NT2/D1 (cell line): ENCODE data around the gene TMEM92.
"Not testable (repeated sequence)": the region's sequence is repeated elsewhere in the genome, so short reads cannot be mapped to it uniquely, and the experiment has no call there.

Source experiments
- DNase-seq: peaks from one replicate; pipeline ENCODE4 v3.0.0-alpha.2; 2011; ENCODE audit warnings: low read depth, low spot score
- H3K27me3 ChIP-seq: 2 replicates; pipeline ENCODE4 v1.6.0; 2011; ENCODE audit warnings: mild to moderate bottlenecking; ENCODE audit not compliant: insufficient read length, insufficient read depth
- H3K36me3 ChIP-seq: 2 replicates; pipeline ENCODE4 v1.6.1; 2011; ENCODE audit warnings: mild to moderate bottlenecking, low read length, mixed read lengths; ENCODE audit not compliant: insufficient read depth, insufficient read length
- H3K4me1 ChIP-seq: 2 replicates; pipeline ENCODE4 v1.5.1; 2011; ENCODE audit not compliant: insufficient read depth, insufficient read length
- H3K4me3 ChIP-seq: 2 replicates; pipeline ENCODE4 v1.5.1; 2011; ENCODE audit warnings: low read depth; ENCODE audit not compliant: insufficient read length
- H3K9ac ChIP-seq: 2 replicates; pipeline ENCODE4 v1.6.0; 2011; ENCODE audit warnings: low read depth; ENCODE audit not compliant: insufficient read length
- H3K9me3 ChIP-seq: 2 replicates; pipeline ENCODE4 v1.5.1; 2011; ENCODE audit warnings: mild to moderate bottlenecking, low read length; ENCODE audit not compliant: insufficient read depth
- SUZ12 ChIP-seq: IDR thresholded peaks from 2 replicates; pipeline ENCODE4 v1.6.1; 2011; ENCODE audit not compliant: insufficient read length, insufficient read depth; ENCODE audit errors: extremely low read depth
- YY1 ChIP-seq: IDR thresholded peaks from 2 replicates; pipeline ENCODE4 v1.6.1; 2011; ENCODE audit not compliant: insufficient read length, insufficient read depth
- ZNF274 ChIP-seq: IDR thresholded peaks from 2 replicates; pipeline ENCODE4 v1.6.1; 2011; ENCODE audit warnings: mild to moderate bottlenecking, low read depth, low read length

The TMEM92 gene

DNA sequence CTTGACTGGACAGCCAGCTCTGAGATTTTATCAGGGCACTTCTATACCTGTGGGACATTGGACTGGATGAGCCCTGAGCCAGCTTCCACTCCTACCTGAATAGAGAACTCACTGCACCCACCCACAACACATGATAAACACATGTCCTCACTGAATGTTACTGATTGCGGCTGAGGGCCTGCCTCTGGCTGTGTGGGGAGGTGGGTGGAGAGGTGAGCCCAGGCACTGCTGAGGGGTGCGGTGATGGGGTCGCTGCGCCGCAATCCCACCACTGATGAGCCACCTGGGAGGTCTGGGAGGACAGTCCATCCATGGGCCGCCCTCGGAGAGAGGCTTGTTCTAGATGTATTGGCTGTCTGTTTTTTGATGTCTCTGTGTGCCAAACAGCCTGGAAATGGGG is 5.4 kb downstream of the TMEM92 start:
- H3K4me1 ChIP-seq = peaks cover 22% of the 10 kb centered on the region
- no peak for TF ChIP-seq ZNF274
- TF ChIP-seq YY1 = no peak
- no peak for TF ChIP-seq SUZ12
- no peaks in the 10 kb centered on the region for H3K27me3 ChIP-seq
- peaks cover 39% of the 10 kb centered on the region for H3K36me3 ChIP-seq
- 0 out of 2 replicates have a peak, but pooled peaks cover 6% of the 10 kb centered on the region for H3K9me3 ChIP-seq
- DNase-seq = no peak
- H3K9ac ChIP-seq = no peak overlapping the region
- H3K4me3 ChIP-seq = no peak overlapping the region

DNA sequence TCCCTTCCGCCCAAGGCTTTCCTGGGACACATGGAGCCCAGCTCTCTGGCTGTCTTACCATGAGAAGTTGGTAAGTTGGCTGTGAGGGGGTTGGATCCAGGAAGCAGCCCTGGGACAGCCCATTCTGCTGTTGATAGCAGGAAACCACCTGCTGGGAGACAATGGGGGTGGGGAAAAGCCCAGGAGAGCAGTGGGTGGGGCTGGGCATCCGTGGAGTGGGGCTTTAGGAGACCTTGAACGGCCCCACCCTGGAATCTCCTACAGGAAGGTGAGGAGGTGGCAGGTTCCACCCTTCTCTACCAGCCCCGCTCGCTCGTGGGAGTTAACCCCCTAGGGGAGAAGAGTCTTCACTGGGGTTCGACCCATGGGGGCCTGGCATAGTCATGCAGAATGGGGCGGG is 5.8 kb downstream of the TMEM92 start:
- 0 out of 2 replicates have a peak, but pooled peaks cover 6% of the 10 kb centered on the region for H3K9me3 ChIP-seq
- H3K4me3 ChIP-seq = no peak overlapping the region
- TF ChIP-seq SUZ12 (no peak), YY1 (no peak)
- DNase-seq = no peak
- H3K27me3 ChIP-seq = no peaks in the 10 kb centered on the region
- peaks cover 22% of the 10 kb centered on the region for H3K4me1 ChIP-seq
- peaks cover 39% of the 10 kb centered on the region for H3K36me3 ChIP-seq
- no peak overlapping the region for H3K9ac ChIP-seq

GRCh38 chr17:50280801-50281441 is 6.7 kb downstream of the TMEM92 start:
- Histone ChIP-seq H3K36me3 (peaks cover 39% of the 10 kb centered on the region), H3K4me3 (no peak overlapping the region), H3K9me3 (0 out of 2 replicates have a peak, but pooled peaks cover 6% of the 10 kb centered on the region), H3K4me1 (peaks cover 24% of the 10 kb centered on the region), H3K9ac (no peak overlapping the region), H3K27me3 (no peaks in the 10 kb centered on the region)
- no peak for TF ChIP-seq SUZ12
- no peak for TF ChIP-seq ZNF274
- no peak for TF ChIP-seq YY1
- no peak for DNase-seq

GRCh38 chr17:50281739-50282401 is 7.6 kb downstream of the TMEM92 start:
- H3K9ac ChIP-seq = no peak overlapping the region
- H3K4me3 ChIP-seq = no peak overlapping the region
- 0 out of 2 replicates have a peak, but pooled peaks cover 6% of the 10 kb centered on the region for H3K9me3 ChIP-seq
- no peak for DNase-seq
- TF ChIP-seq SUZ12 (no peak), ZNF274 (no peak), YY1 (no peak)
- H3K27me3 ChIP-seq = no peaks in the 10 kb centered on the region
- peaks cover 22% of the 10 kb centered on the region for H3K4me1 ChIP-seq
- H3K36me3 ChIP-seq = peaks cover 39% of the 10 kb centered on the region

DNA sequence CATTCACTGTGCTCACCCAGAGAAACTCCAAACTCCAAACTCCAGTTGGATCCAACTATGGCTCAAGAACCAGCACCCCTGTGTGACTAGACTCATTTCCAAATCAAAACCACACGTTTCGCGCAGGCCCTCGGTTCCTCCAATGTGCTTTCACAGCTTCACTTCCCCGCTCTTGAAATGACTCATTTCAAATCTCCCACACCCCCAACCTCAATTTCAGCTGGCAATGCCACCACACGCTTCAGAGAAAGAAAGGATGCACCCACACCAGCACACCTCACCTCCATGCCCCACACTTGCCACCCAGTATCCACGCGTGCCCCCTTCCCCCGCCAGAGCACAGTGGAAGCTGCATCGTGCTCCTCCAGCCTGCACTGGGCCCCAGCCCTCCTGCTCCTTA is 9.0 kb downstream of the TMEM92 start:
- no peak for DNase-seq
- TF ChIP-seq ZNF274 (no peak), YY1 (no peak), SUZ12 (no peak)
- Histone ChIP-seq H3K4me3 (no peak overlapping the region), H3K4me1 (peaks cover 15% of the 10 kb centered on the region), H3K27me3 (no peaks in the 10 kb centered on the region), H3K9ac (no peak overlapping the region), H3K36me3 (peaks cover 35% of the 10 kb centered on the region), H3K9me3 (0 out of 2 replicates have a peak, but pooled peaks cover 6% of the 10 kb centered on the region)

DNA sequence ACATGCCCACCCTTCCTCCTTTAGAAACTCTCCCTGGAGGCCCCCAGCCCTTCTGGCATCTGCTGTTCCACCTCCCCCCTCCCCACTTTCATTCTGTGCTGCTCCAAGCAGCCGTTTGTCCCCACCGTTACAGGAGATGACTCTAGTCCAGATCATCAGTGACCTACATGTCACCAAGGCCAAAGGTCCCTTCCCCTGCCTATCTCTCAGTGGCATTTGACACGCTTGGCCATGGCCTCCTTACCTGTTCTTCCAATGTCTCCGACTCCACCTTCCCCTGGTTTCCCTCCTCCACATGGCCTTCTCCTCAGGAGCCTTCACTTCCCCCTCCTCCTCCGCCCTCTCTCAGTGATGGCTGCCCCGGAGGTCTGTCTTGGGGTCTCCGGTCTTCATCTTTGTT is 9.4 kb downstream of the TMEM92 start:
- Histone ChIP-seq H3K4me3 (no peak overlapping the region), H3K27me3 (no peaks in the 10 kb centered on the region), H3K4me1 (peaks cover 15% of the 10 kb centered on the region), H3K9me3 (0 out of 2 replicates have a peak, but pooled peaks cover 6% of the 10 kb centered on the region), H3K9ac (no peak overlapping the region), H3K36me3 (peaks cover 30% of the 10 kb centered on the region)
- TF ChIP-seq SUZ12 (no peak), YY1 (no peak), ZNF274 (no peak)
- no peak for DNase-seq

GRCh38 chr17:50285941-50286340 is 11.7 kb downstream of the TMEM92 start:
- Histone ChIP-seq H3K9ac (no peak overlapping the region), H3K36me3 (peaks cover 10% of the 10 kb centered on the region), H3K27me3 (no peaks in the 10 kb centered on the region), H3K9me3 (0 out of 2 replicates have a peak, but pooled peaks cover 6% of the 10 kb centered on the region), H3K4me1 (peaks cover 10% of the 10 kb centered on the region), H3K4me3 (no peak overlapping the region)
- no peak for DNase-seq
- TF ChIP-seq ZNF274 (no peak), YY1 (no peak), SUZ12 (no peak)

- not testable (repeated sequence) for H3K4me3 ChIP-seq
Observed at GRCh38 chr17:50287302-50287701, 13.0 kb downstream of the TMEM92 start.

More at GRCh38 chr17:50287302-50287701, 13.0 kb downstream of the TMEM92 start:
- peaks cover 10% of the 10 kb centered on the region for H3K4me1 ChIP-seq
- H3K9me3 ChIP-seq, H3K27me3 ChIP-seq, DNase-seq, H3K9ac ChIP-seq, H3K36me3 ChIP-seq: not testable (repeated sequence)
